ENCODE data around the gene MSMB.

Gene MSMB

GRCh38 chr10:46068117-46068516 is 22.0 kb upstream of the MSMB start:
- no peak overlapping the region for H2BK120ac ChIP-seq (ENCODE audit: insufficient read depth, low read length, poor library complexity)
- H3K4me1 ChIP-seq (ENCODE audit: control insufficient read depth in 1 of 2, insufficient read depth in 2 of 2, low read length in 2 of 2) = peaks cover 0 to 9% of the 10 kb centered on the region in 2 experiments
- no CpG with 5 or more reads among the region's 1 CpG for WGBS (ENCODE audit: extremely low coverage, insufficient coverage, insufficient read length)
- H2AFZ ChIP-seq (ENCODE audit: insufficient read depth, low read length, poor library complexity) = no peak overlapping the region
- no peak overlapping the region for H2AK5ac ChIP-seq (ENCODE audit: low read length)
- H3K4me3 ChIP-seq (ENCODE audit: low read depth, low read length) = no peak overlapping the region
- no peaks in the 10 kb centered on the region for H3K79me2 ChIP-seq (ENCODE audit: control insufficient read depth, insufficient read depth, low read length, poor library complexity)
- no peaks in the 10 kb centered on the region for H3K27me3 ChIP-seq (ENCODE audit: insufficient read depth, low read length)
- no peak overlapping the region for H4K91ac ChIP-seq (ENCODE audit: low read depth, low read length)
- H3K79me1 ChIP-seq (ENCODE audit: low read length) = no peaks in the 10 kb centered on the region
- no peak overlapping the region for H4K8ac ChIP-seq (ENCODE audit: low read depth, low read length)
- H3K18ac ChIP-seq (ENCODE audit: low read length) = no peak overlapping the region
- no peak overlapping the region for H3K4ac ChIP-seq (ENCODE audit: low read depth, low read length)
- H4K12ac ChIP-seq (ENCODE audit: low read depth, low read length) = no peak overlapping the region
- no peak overlapping the region for H2BK12ac ChIP-seq (ENCODE audit: low read length)
- H3K23ac ChIP-seq (ENCODE audit: low read length) = no peak overlapping the region
- H3K9me3 ChIP-seq (ENCODE audit: insufficient read depth, low read depth, low read length) = no peaks in the 10 kb centered on the region
- H2BK5ac ChIP-seq (ENCODE audit: low read depth, low read length, poor library complexity) = no peak overlapping the region
- no peak overlapping the region for H3K27ac ChIP-seq (ENCODE audit: low read depth, low read length)
- no peak overlapping the region for H3K9ac ChIP-seq (ENCODE audit: low read length)
- no peak for DNase-seq
- no peak overlapping the region for H3K14ac ChIP-seq (ENCODE audit: low read length)
- no peaks in the 10 kb centered on the region for H3K36me3 ChIP-seq (ENCODE audit: control insufficient read depth in 1 of 2, insufficient read depth in 2 of 2, low read length in 2 of 2)
- no peak overlapping the region for H3K4me2 ChIP-seq (ENCODE audit: low read length)

GRCh38 chr10:46064269-46064817 is 18.3 kb upstream of the MSMB start:
- no peak overlapping the region for H2AFZ ChIP-seq (ENCODE audit: insufficient read depth, low read length, poor library complexity)
- H3K27ac ChIP-seq (ENCODE audit: low read depth, low read length) = no peak overlapping the region
- H2AK5ac ChIP-seq (ENCODE audit: low read length) = no peak overlapping the region
- H2BK120ac ChIP-seq (ENCODE audit: insufficient read depth, low read length, poor library complexity) = no peak overlapping the region
- H3K4me3 ChIP-seq (ENCODE audit: low read depth, low read length) = no peak overlapping the region
- no peak overlapping the region for H2BK5ac ChIP-seq (ENCODE audit: low read depth, low read length, poor library complexity)
- no peak overlapping the region for H4K8ac ChIP-seq (ENCODE audit: low read depth, low read length)
- no peaks in the 10 kb centered on the region for H3K27me3 ChIP-seq (ENCODE audit: insufficient read depth, low read length)
- H3K14ac ChIP-seq (ENCODE audit: low read length) = no peak overlapping the region
- H4K91ac ChIP-seq (ENCODE audit: low read depth, low read length) = no peak overlapping the region
- H2BK12ac ChIP-seq (ENCODE audit: low read length) = no peak overlapping the region
- H3K9ac ChIP-seq (ENCODE audit: low read length) = no peak overlapping the region
- no peak for DNase-seq
- H4K12ac ChIP-seq (ENCODE audit: low read depth, low read length) = no peak overlapping the region
- no CpG with 5 or more reads among the region's 1 CpG for WGBS (ENCODE audit: extremely low coverage, insufficient coverage, insufficient read length)
- peaks cover 0 to 4% of the 10 kb centered on the region in 2 experiments for H3K4me1 ChIP-seq (ENCODE audit: control insufficient read depth in 1 of 2, insufficient read depth in 2 of 2, low read length in 2 of 2)
- H3K79me1 ChIP-seq (ENCODE audit: low read length) = no peaks in the 10 kb centered on the region
- H3K9me3 ChIP-seq (ENCODE audit: insufficient read depth, low read depth, low read length) = peaks cover 2% of the 10 kb centered on the region
- no peak overlapping the region for H3K23ac ChIP-seq (ENCODE audit: low read length)
- H3K36me3 ChIP-seq (ENCODE audit: control insufficient read depth in 1 of 2, insufficient read depth in 2 of 2, low read length in 2 of 2) = no peaks in the 10 kb centered on the region
- H3K79me2 ChIP-seq (ENCODE audit: control insufficient read depth, insufficient read depth, low read length, poor library complexity) = no peaks in the 10 kb centered on the region
- no peak overlapping the region for H3K4ac ChIP-seq (ENCODE audit: low read depth, low read length)
- H3K4me2 ChIP-seq (ENCODE audit: low read length) = no peak overlapping the region
- H3K18ac ChIP-seq (ENCODE audit: low read length) = no peak overlapping the region

- H3K79me2 ChIP-seq (ENCODE audit: control insufficient read depth, insufficient read depth, low read length, poor library complexity) = no peaks in the 10 kb centered on the region
These were observed 16.8 kb upstream of the MSMB start for GRCh38 chr10:46062723-46063428.

GRCh38 chr10:46060706-46061105 is 14.6 kb upstream of the MSMB start:
- Histone ChIP-seq H2BK12ac (ENCODE audit: low read length) (no peak overlapping the region), H3K36me3 (ENCODE audit: control insufficient read depth in 1 of 2, insufficient read depth in 2 of 2, low read length in 2 of 2) (no peaks in the 10 kb centered on the region), H4K8ac (ENCODE audit: low read depth, low read length) (no peak overlapping the region), H3K27ac (ENCODE audit: low read depth, low read length) (no peak overlapping the region), H3K9me3 (ENCODE audit: insufficient read depth, low read depth, low read length) (peaks cover 2% of the 10 kb centered on the region), H3K4me2 (ENCODE audit: low read length) (no peak overlapping the region), H3K79me2 (ENCODE audit: control insufficient read depth, insufficient read depth, low read length, poor library complexity) (no peaks in the 10 kb centered on the region), H3K4ac (ENCODE audit: low read depth, low read length) (no peak overlapping the region), H2AK5ac (ENCODE audit: low read length) (no peak overlapping the region), H2BK120ac (ENCODE audit: insufficient read depth, low read length, poor library complexity) (no peak overlapping the region), H4K12ac (ENCODE audit: low read depth, low read length) (no peak overlapping the region), H3K27me3 (ENCODE audit: insufficient read depth, low read length) (no peaks in the 10 kb centered on the region), H3K9ac (ENCODE audit: low read length) (no peak overlapping the region), H3K18ac (ENCODE audit: low read length) (no peak overlapping the region), H2AFZ (ENCODE audit: insufficient read depth, low read length, poor library complexity) (no peak overlapping the region), H3K79me1 (ENCODE audit: low read length) (no peaks in the 10 kb centered on the region), H3K4me3 (ENCODE audit: low read depth, low read length) (no peak overlapping the region), H4K91ac (ENCODE audit: low read depth, low read length) (no peak overlapping the region), H3K23ac (ENCODE audit: low read length) (no peak overlapping the region), H3K14ac (ENCODE audit: low read length) (no peak overlapping the region), H2BK5ac (ENCODE audit: low read depth, low read length, poor library complexity) (no peak overlapping the region), H3K4me1 (ENCODE audit: control insufficient read depth in 1 of 2, insufficient read depth in 2 of 2, low read length in 2 of 2) (no peaks in the 10 kb centered on the region)
- WGBS (ENCODE audit: extremely low coverage, insufficient coverage, insufficient read length) = no CpG with 5 or more reads among the region's 3 CpGs
- no peak for DNase-seq

More at GRCh38 chr10:46062723-46063428, 16.8 kb upstream of the MSMB start:
- H3K4ac ChIP-seq (ENCODE audit: low read depth, low read length) = no peak overlapping the region
- no peak for DNase-seq
- no CpG with 5 or more reads among the region's 14 CpGs for WGBS (ENCODE audit: extremely low coverage, insufficient coverage, insufficient read length)
- H3K79me1 ChIP-seq (ENCODE audit: low read length) = no peaks in the 10 kb centered on the region
- H3K23ac ChIP-seq (ENCODE audit: low read length) = no peak overlapping the region
- no peak overlapping the region for H2AFZ ChIP-seq (ENCODE audit: insufficient read depth, low read length, poor library complexity)
- H3K4me3 ChIP-seq (ENCODE audit: low read depth, low read length) = no peak overlapping the region
- no peak overlapping the region for H2AK5ac ChIP-seq (ENCODE audit: low read length)
- H3K18ac ChIP-seq (ENCODE audit: low read length) = no peak overlapping the region
- no peaks in the 10 kb centered on the region for H3K27me3 ChIP-seq (ENCODE audit: insufficient read depth, low read length)
- no peaks in the 10 kb centered on the region for H3K36me3 ChIP-seq (ENCODE audit: control insufficient read depth in 1 of 2, insufficient read depth in 2 of 2, low read length in 2 of 2)
- H2BK5ac ChIP-seq (ENCODE audit: low read depth, low read length, poor library complexity) = no peak overlapping the region
- H2BK120ac ChIP-seq (ENCODE audit: insufficient read depth, low read length, poor library complexity) = no peak overlapping the region
- no peak overlapping the region for H4K8ac ChIP-seq (ENCODE audit: low read depth, low read length)
- H3K4me1 ChIP-seq (ENCODE audit: control insufficient read depth in 1 of 2, insufficient read depth in 2 of 2, low read length in 2 of 2) = no peaks in the 10 kb centered on the region
- H4K12ac ChIP-seq (ENCODE audit: low read depth, low read length) = no peak overlapping the region
- no peak overlapping the region for H3K14ac ChIP-seq (ENCODE audit: low read length)
- no peak overlapping the region for H3K27ac ChIP-seq (ENCODE audit: low read depth, low read length)
- no peak overlapping the region for H3K9ac ChIP-seq (ENCODE audit: low read length)
- H3K9me3 ChIP-seq (ENCODE audit: insufficient read depth, low read depth, low read length) = peaks cover 2% of the 10 kb centered on the region
- no peak overlapping the region for H3K4me2 ChIP-seq (ENCODE audit: low read length)
- H4K91ac ChIP-seq (ENCODE audit: low read depth, low read length) = no peak overlapping the region
- H2BK12ac ChIP-seq (ENCODE audit: low read length) = no peak overlapping the region

Measured in trophoblast cell (in vitro differentiated cells and primary cell).